ENCODE measurements around the gene TVP23A.

Gene TVP23A

DNA sequence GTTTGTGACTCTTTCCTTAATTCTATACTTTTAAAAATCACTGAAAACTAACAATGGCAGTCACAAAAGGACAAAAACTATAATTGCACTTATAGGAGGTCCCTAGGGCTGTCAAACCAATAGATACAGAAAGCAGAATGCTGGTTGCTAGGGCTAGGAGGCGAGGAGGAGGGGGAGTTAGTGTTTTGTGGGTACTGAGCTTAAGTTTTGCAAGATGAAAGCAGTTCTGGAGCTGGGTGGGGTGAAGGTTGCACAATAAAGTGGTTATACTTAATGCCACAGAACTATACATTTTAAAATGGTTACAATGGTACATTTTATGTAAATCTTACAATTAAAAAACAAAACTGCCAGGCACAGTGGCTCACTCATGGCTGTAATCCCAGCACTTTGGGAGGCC, 47.7 kb downstream of the TVP23A start:
- no peak for TF ChIP-seq ZFX (IDR thresholded peaks at IDR 0.05; ENCODE audit: borderline replicate concordance)
- TF ChIP-seq, protein P1, sequence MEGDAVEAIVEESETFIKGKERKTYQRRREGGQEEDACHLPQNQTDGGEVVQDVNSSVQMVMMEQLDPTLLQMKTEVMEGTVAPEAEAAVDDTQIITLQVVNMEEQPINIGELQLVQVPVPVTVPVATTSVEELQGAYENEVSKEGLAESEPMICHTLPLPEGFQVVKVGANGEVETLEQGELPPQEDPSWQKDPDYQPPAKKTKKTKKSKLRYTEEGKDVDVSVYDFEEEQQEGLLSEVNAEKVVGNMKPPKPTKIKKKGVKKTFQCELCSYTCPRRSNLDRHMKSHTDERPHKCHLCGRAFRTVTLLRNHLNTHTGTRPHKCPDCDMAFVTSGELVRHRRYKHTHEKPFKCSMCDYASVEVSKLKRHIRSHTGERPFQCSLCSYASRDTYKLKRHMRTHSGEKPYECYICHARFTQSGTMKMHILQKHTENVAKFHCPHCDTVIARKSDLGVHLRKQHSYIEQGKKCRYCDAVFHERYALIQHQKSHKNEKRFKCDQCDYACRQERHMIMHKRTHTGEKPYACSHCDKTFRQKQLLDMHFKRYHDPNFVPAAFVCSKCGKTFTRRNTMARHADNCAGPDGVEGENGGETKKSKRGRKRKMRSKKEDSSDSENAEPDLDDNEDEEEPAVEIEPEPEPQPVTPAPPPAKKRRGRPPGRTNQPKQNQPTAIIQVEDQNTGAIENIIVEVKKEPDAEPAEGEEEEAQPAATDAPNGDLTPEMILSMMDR (IDR thresholded peaks at IDR 0.05), result no peak
- H3K27ac ChIP-seq, result no peak overlapping the region

DNA sequence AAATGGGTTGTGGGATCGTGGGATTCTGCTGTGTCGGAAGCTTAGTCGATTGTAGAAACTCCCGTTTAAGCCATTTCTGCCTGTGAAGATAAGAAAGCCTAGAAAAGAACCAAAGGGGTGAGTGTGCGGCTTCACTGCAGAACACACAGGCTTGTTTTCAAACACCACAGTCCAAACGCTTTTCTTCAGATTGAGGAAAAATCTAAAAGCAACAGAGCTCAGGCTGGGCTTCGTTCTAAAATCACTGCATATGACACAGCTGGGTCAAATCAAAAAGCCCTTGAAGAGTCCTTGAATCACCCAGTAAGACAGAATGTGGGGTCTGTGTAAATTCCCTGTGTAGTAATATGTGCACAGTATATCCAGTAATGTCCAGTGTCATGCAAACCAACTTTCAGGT, 49.2 kb downstream of the TVP23A start:
- no peak overlapping the region for H3K27ac ChIP-seq
- TF ChIP-seq, protein P1 (IDR thresholded peaks at IDR 0.05), result no peak
- no peak for TF ChIP-seq ZFX (IDR thresholded peaks at IDR 0.05; ENCODE audit: borderline replicate concordance)

DNA sequence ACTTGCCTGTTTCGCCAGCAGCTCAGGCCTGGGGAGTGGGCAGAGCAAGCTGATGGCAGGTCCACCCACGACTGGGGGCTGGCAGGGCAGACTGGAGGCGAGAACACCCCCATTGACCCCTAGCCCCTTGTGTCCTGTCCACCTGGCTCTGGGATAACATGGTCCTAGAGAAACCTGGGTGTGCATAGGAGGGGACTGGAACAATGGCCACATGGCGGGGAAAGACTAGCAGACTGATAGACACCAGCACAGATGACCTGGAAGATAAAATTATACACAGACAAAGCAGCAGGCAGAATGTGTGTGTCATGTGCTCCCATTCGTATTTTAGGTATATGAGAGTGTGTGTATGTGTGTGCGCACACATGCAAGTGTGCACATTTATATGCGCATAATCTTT, 51.5 kb downstream of the TVP23A start:
- no peak overlapping the region for H3K27ac ChIP-seq
- TF ChIP-seq, protein P1 (IDR thresholded peaks at IDR 0.05), result no peak
- TF ChIP-seq ZFX (IDR thresholded peaks at IDR 0.05; ENCODE audit: borderline replicate concordance), result no peak

DNA sequence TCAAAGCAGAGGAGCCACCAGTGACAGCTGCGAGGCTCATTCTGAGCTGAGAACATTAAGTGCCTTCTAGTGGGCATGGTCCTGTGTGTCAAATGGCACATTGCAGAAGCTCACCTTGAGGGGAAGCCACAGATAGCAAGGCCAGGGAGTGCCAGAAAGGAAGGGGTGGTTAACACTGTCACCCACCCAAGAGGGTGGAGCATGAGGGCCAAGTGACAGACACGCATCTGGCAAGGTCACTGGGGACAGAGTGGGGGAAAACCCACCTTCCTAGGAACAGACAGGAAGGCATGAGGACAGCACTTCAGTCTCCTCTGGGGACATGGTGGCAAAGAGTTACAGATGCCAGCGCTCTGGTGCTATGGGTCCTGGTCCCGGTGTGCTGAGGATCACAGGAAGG, 52.8 kb downstream of the TVP23A start:
- TF ChIP-seq, protein P1 (IDR thresholded peaks at IDR 0.05), result no peak
- TF ChIP-seq ZFX (IDR thresholded peaks at IDR 0.05; ENCODE audit: borderline replicate concordance), result no peak
- no peak overlapping the region for H3K27ac ChIP-seq

DNA sequence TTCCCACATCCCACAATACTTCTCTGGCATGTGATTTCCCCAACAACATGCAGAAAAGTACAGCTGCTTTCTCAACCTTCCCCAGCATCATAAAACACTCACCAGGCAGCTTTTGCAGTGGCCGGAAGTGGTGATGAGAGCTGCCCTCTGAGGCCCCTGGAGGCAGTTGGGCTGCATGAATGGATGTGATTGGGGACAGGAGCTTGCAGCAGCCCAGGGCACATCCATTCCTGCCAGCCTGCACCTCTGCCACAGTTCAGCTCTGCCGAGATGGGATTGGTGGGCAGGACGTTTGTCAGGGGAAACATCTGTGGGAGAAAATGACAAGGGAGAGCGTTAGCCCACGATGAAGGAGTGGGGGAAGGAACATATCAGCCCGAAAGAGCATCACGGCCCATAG, 55.1 kb downstream of the TVP23A start:
- H3K27ac ChIP-seq, result no peak overlapping the region

DNA sequence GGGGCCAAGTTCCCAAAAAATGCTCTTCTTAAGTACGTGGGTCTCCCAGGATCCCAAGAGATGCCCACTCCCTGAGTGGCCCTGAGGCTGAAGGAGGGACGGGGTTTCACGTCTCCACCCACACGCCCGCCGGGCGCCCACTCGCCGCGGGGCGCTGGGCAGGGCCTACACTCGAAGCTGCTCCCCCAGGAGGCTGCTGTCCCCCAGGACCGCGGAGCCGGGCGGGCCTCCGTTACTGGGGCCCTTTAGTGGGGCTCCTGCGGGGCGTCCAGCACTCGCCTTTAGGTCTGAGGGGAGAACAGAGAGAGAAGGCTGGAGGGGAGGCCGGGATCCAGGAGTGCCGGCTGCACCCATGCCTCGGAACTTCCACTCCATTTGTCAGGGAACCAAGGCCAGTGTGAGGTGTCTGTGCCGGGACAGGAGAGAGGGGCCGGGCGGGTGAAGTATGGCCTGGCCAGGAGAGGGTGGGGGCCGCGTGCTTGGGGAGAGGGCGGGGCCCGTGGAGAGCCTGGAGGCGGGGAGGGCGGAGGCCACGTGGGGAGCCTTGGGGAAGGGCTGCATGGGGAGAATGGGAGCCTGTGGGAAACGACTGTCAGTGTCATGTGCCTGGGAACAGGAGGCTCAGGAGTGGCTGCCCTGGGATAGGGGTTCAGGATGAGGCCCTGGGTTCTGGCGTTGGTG, 56.1 kb downstream of the TVP23A start:
- no peak overlapping the region for H3K27ac ChIP-seq
- TF ChIP-seq, protein P1 (IDR thresholded peaks at IDR 0.05), result no peak
- TF ChIP-seq ZFX (IDR thresholded peaks at IDR 0.05; ENCODE audit: borderline replicate concordance), result no peak

More for the DNA sequence above, 55.1 kb downstream of the TVP23A start:
- no peak for TF ChIP-seq ZFX (IDR thresholded peaks at IDR 0.05; ENCODE audit: borderline replicate concordance)
- TF ChIP-seq, protein P1 (IDR thresholded peaks at IDR 0.05), result no peak

DNA sequence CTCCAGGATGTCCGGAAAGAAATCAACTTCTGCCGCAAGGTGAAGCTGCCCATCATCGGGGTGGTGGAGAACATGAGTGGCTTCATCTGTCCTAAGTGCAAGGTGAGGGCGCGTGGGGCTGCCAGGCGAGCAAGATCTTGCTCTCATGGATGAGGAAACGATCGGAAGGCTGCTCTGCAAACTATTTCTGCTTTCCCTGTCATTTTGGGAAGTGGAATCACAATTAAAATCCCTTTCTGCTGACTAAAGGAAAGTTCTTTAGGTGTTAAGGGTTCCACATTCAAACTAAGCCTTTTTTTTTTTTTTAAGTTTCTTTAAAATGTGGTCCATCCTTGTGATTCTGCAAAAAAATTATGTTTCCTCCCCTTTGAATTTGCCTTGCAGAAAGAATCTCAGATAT, 57.2 kb downstream of the TVP23A start:
- TF ChIP-seq, protein P1 (IDR thresholded peaks at IDR 0.05), result no peak
- no peak for TF ChIP-seq ZFX (IDR thresholded peaks at IDR 0.05; ENCODE audit: borderline replicate concordance)
- H3K27ac ChIP-seq, result no peak overlapping the region
